Activated CD4-positive, alpha-beta T cell treated with anti-CD3 and anti-CD28 coated beads, Interleukin-2, amount 50 U/mL, for 16 hours (primary cell): Measurements from ENCODE around the gene SCAF11.
"Not testable (repeated sequence)": the region's sequence is repeated elsewhere in the genome, so short reads cannot be mapped to it uniquely, and the experiment has no call there.

Experiments used
- DNase-seq: peaks from one replicate; pipeline ENCODE4 v3.0.0-alpha.2; 2020

Gene SCAF11

GRCh38 chr12:45990468-45991283 is at the start of gene SCAF11:
SCAF11 (minus strand) TSS chr12:45990574; CDS start chr12:45964167, 26,407 bp downstream.
- peak; percentile 100 for DNase-seq

GRCh38 chr12:46037066-46037465 is 46.7 kb upstream of the SCAF11 start:
- DNase-seq, result not testable (repeated sequence)

GRCh38 chr12:46027172-46027571 is 36.8 kb upstream of the SCAF11 start:
- DNase-seq, result no peak

- DNase-seq, result no peak
Measured at GRCh38 chr12:46024099-46024498, 33.7 kb upstream of the SCAF11 start.

- no peak for DNase-seq
Measured at GRCh38 chr12:46020768-46021167, 30.4 kb upstream of the SCAF11 start.

GRCh38 chr12:46018712-46019111 is 28.3 kb upstream of the SCAF11 start:
- DNase-seq, result not testable (repeated sequence)

- DNase-seq, result not testable (repeated sequence)
Measured at GRCh38 chr12:46017866-46018375, 27.5 kb upstream of the SCAF11 start.

GRCh38 chr12:46005823-46006222 is 15.4 kb upstream of the SCAF11 start:
- DNase-seq, result no peak

GRCh38 chr12:46005151-46005797 is 14.9 kb upstream of the SCAF11 start:
- no peak for DNase-seq

- DNase-seq, result no peak
Measured at GRCh38 chr12:46004715-46005114, 14.3 kb upstream of the SCAF11 start.

GRCh38 chr12:46000076-46000475 is 9.7 kb upstream of the SCAF11 start:
- not testable (repeated sequence) for DNase-seq

GRCh38 chr12:45994736-45995135 is 4.4 kb upstream of the SCAF11 start:
- DNase-seq, result no peak

- DNase-seq, result peak; percentile 85
Measured at GRCh38 chr12:45991284-45992249, 1.2 kb upstream of the SCAF11 start.

GRCh38 chr12:45989721-45990467 is 480 bp downstream of the SCAF11 start:
- DNase-seq, result peak; percentile 62

GRCh38 chr12:45989287-45989686 is 1.1 kb downstream of the SCAF11 start:
- no peak for DNase-seq

GRCh38 chr12:45988264-45988663 is 2.1 kb downstream of the SCAF11 start:
- peak; percentile 28 for DNase-seq

- no peak for DNase-seq
Measured at GRCh38 chr12:45987340-45987727, 3.0 kb downstream of the SCAF11 start.

GRCh38 chr12:45986641-45987339 is 3.6 kb downstream of the SCAF11 start:
- DNase-seq, result no peak

GRCh38 chr12:45981075-45981837 is 9.1 kb downstream of the SCAF11 start:
- DNase-seq, result no peak

- DNase-seq, result no peak
Measured at GRCh38 chr12:45980540-45980939, 9.8 kb downstream of the SCAF11 start.

- DNase-seq, result no peak
Measured at GRCh38 chr12:45978108-45978507, 12.3 kb downstream of the SCAF11 start.
